K562 (cell line): ENCODE data around the gene MARVELD1. TPM values are rescaled to one million over a fixed set of nuclear protein-coding genes. Genes with fewer than 3 reads are reported as not detected.

ENCODE experiments used
- E2F5 ChIP-seq: sonication (generic); formaldehyde crosslinking; IDR thresholded peaks from 2 replicates; pipeline ENCODE4 v1.8.0; 2022; ENCODE audit warnings: mild to moderate bottlenecking, missing genetic modification reagents
- GATAD2A ChIP-seq: fragments of 450-650 bp; IDR thresholded peaks from 2 replicates; pipeline ENCODE4 v1.6.1; 2017
- HDAC6 ChIP-seq: IDR thresholded peaks from 2 replicates; pipeline ENCODE4 v1.6.1; 2012; ENCODE audit warnings: low read depth, mild to moderate bottlenecking, control low read depth, inconsistent platforms, low read length, moderate library complexity
- HNRNPUL1 ChIP-seq: fragments of 200-400 bp; formaldehyde crosslinking; IDR thresholded peaks from 2 replicates; pipeline ENCODE4 v1.6.1; 2017; ENCODE audit warnings: low read length
- KHSRP ChIP-seq: fragments of 450-650 bp; IDR thresholded peaks from 2 replicates; pipeline ENCODE4 v1.6.1; 2017
- MAX ChIP-seq: sonication (generic); formaldehyde crosslinking; IDR thresholded peaks from 2 replicates; pipeline ENCODE4 v1.9.0; 2022; ENCODE audit warnings: mild to moderate bottlenecking, missing genetic modification reagents
- MBD1 ChIP-seq: fragments of 250-450 bp; sonication (Bioruptor Pico); IDR thresholded peaks from 2 replicates; pipeline ENCODE4 v1.8.0; 2022; ENCODE audit warnings: inconsistent platforms
- MCM2 ChIP-seq: fragments of 450-650 bp; IDR thresholded peaks from 2 replicates; pipeline ENCODE4 v1.6.1; 2017; ENCODE audit warnings: low read depth, mild to moderate bottlenecking
- SP2 ChIP-seq: IDR thresholded peaks from 2 replicates; pipeline ENCODE4 v1.6.1; 2011; ENCODE audit warnings: mild to moderate bottlenecking, low read depth, low read length, moderate library complexity; ENCODE audit not compliant: poor library complexity, severe bottlenecking; ENCODE audit errors: extremely low read depth
- SUPT5H ChIP-seq: fragments of 450-650 bp; IDR thresholded peaks from 2 replicates; pipeline ENCODE4 v1.6.1; 2016
- TCF7L2 ChIP-seq: fragments of 150-350 bp; IDR thresholded peaks from 2 replicates; pipeline ENCODE4 v1.6.1; 2016; ENCODE audit warnings: low read depth, mild to moderate bottlenecking, low read length, moderate library complexity
- THRB ChIP-seq: fragments of 450-650 bp; formaldehyde crosslinking; conservative IDR thresholded peaks from 2 replicates; pipeline ENCODE4 v1.4.0; 2022; ENCODE audit warnings: mild to moderate bottlenecking, missing genetic modification characterization
- UBTF ChIP-seq, 2 experiments: IDR thresholded peaks; 2 replicates each; pipeline ENCODE4 v1.6.1; 2012; ENCODE audit warnings: improper control_type of control experiment in 2 of 2, low read depth in 2 of 2, low read length in 2 of 2, borderline replicate concordance in 1 of 2
- XRCC4 ChIP-seq: IDR thresholded peaks from one replicate; pipeline ENCODE4 v1.6.1; 2011; ENCODE audit not compliant: insufficient read depth, insufficient read length; ENCODE audit errors: extremely low read depth
- ZBTB7A ChIP-seq: IDR thresholded peaks from 2 replicates; pipeline ENCODE4 v1.6.1; 2011; ENCODE audit warnings: low read depth, mild to moderate bottlenecking, low read length, moderate library complexity, borderline replicate concordance; ENCODE audit not compliant: control insufficient read depth
- ZFX ChIP-seq: sonication (generic); formaldehyde crosslinking; IDR thresholded peaks from 2 replicates; pipeline ENCODE4 v1.8.0; 2022; ENCODE audit warnings: mild to moderate bottlenecking, missing genetic modification reagents, moderate library complexity
- ZNF175 ChIP-seq: fragments of 200-800 bp; sonication (Bioruptor generic); IDR thresholded peaks from 2 replicates; pipeline ENCODE4 v1.6.1; 2016; ENCODE audit warnings: low read depth, mild to moderate bottlenecking, missing genetic modification characterization, missing compliant biosample characterization
- ZNF740 ChIP-seq, 3 experiments: fragments of 200-800 bp in 1 of 3; sonication (Bioruptor generic) in 1 of 3; sonication (generic) in 1 of 3; formaldehyde crosslinking in 1 of 3; IDR thresholded peaks; 2 replicates each; pipeline versions ENCODE4 v1.6.1 to v1.8.0; 2016 to 2022; ENCODE audit warnings: mild to moderate bottlenecking in 2 of 3, missing compliant biosample characterization in 2 of 3, missing genetic modification characterization in 2 of 3, missing genetic modification reagents in 1 of 3
- ZZZ3 ChIP-seq: fragments of 450-650 bp; IDR thresholded peaks from 2 replicates; pipeline ENCODE4 v1.6.1; 2016; ENCODE audit warnings: antibody characterized with exemption, mild to moderate bottlenecking, moderate library complexity
- polyA plus RNA-seq, 8 experiments: library from polyadenylated mRNA; depleted of rRNA in 4 of 8; stranded (reverse) in 5 of 8; unstranded in 3 of 8; fragments of >200 nt; fragmentation: Nextera tagmentation in 2 of 8; fragmentation: Illumina TruSeq in 1 of 8; extraction: Ambion mirVana in 2 of 8; extraction: Trizol in 1 of 8; gene quantifications; 2 replicates each; pipeline versions ENCODE4 v1.2.1 to v1.2.3, GENCODE V29; 2011 to 2014; ENCODE audit warnings: inconsistent platforms in 1 of 8, missing spikeins in 1 of 8
- total RNA-seq, 7 experiments: library from RNA; depleted of rRNA in 6 of 7; stranded (reverse); fragments of >200 nt in 6 of 7; fragmentation: Illumina TruSeq in 2 of 7; extraction: Trizol in 2 of 7; gene quantifications; 2 replicates each; pipeline versions ENCODE4 v1.2.1 to v1.2.3, GENCODE V29; 2011 to 2021; ENCODE audit warnings: low replicate concordance in 1 of 7

The MARVELD1 gene
- total and polyA plus RNA-seq, 9 of the 15 experiments (the other 6 are each of a cell fraction or from before 2014, with no cell fraction given): 2.7 to 12.5 (median 5.3) TPM

- peak; percentile 76; the same call in 1 of the 2 replicates for TF ChIP-seq E2F5
- peak; percentile 94 for TF ChIP-seq MAX (CRISPR knock-in tag)
- no peak for TF ChIP-seq THRB
- no peak for TF ChIP-seq TCF7L2
- TF ChIP-seq SUPT5H: peak; percentile 82
- no peak for TF ChIP-seq ZNF740 (CRISPR knock-in tag; IDR thresholded peaks at IDR 0.05)
- TF ChIP-seq ZNF740 (tag; IDR thresholded peaks at IDR 0.05): no peak
- 0 out of 4 replicates have a peak, but pooled peaks of 1 of the 2 experiments have one; percentile 27 for TF ChIP-seq UBTF (IDR thresholded peaks at IDR 0.05; ENCODE audit: borderline replicate concordance in 1 of 2, low read depth in 2 of 2, low read length in 2 of 2)
- no peak for TF ChIP-seq HNRNPUL1
- no peak for TF ChIP-seq SP2
- TF ChIP-seq MCM2: no peak
- no peak for TF ChIP-seq HDAC6
- peak; percentile 71 for TF ChIP-seq ZFX (CRISPR knock-in tag)
- no peak for TF ChIP-seq ZZZ3
- TF ChIP-seq ZNF175 (CRISPR knock-in tag): peak; percentile 72
- TF ChIP-seq KHSRP: peak; percentile 53; the same call in 1 of the 2 replicates
- no peak for TF ChIP-seq XRCC4
- no peak for TF ChIP-seq GATAD2A
- no peak for TF ChIP-seq MBD1
- TF ChIP-seq ZBTB7A: peak; percentile 86
Measured at GRCh38 chr10:97736902-97737769, 23.6 kb downstream of the MARVELD1 start, which contains the start of gene ZFYVE27 (continued).
